Endothelial cell of umbilical vein (primary cell): ENCODE results near the gene RALGPS1. TPM values are rescaled to one million over a fixed set of nuclear protein-coding genes. Genes with fewer than 3 reads are reported as not detected.

ENCODE experiments used
- BruUV-seq: library from RNA; stranded (reverse); fragments of 400-500 nt; replicated peaks from 2 replicates; lab custom pipeline; 2021; lab: Mats Ljungman, UMichigan
- CTCF ChIA-PET: fragments of 300-600, 350-600 bp; sonication (Branson Sonifier 250); formaldehyde crosslinking; loops from one replicate; lab custom pipeline; 2021; ENCODE audit warnings: antibody characterized with exemption, inconsistent platforms; lab: Charles Lee
- POLR2A ChIA-PET: fragments of 300-600, 350-600 bp; sonication (Branson Sonifier 250); formaldehyde crosslinking; loops from one replicate; lab custom pipeline; 2021; ENCODE audit warnings: antibody characterized with exemption, inconsistent platforms; lab: Charles Lee
- DNase-seq: peaks from one replicate; pipeline ENCODE4 v3.0.0-alpha.2; 2011; ENCODE audit warnings: low read depth, low spot score
- FAIRE-seq: peaks from 2 replicates; lab custom pipeline; 2011; peaks lifted over from hg19 to GRCh38; lab: Jason Lieb, UNC
- H2AFZ ChIP-seq: 2 replicates; pipeline ENCODE4 v1.6.0; 2012; ENCODE audit warnings: low read depth, low read length, control low read depth, inconsistent platforms
- H3K27ac ChIP-seq: 2 replicates; pipeline ENCODE4 v1.5.1; 2011; ENCODE audit warnings: low read depth, mild to moderate bottlenecking, control low read depth, low read length, moderate library complexity; ENCODE audit not compliant: insufficient read depth
- H3K27me3 ChIP-seq, 2 experiments: 2 replicates each; pipeline versions ENCODE4 v1.6.0 to v1.6.1; 2011; ENCODE audit warnings: low read length in 2 of 2, mixed read lengths in 1 of 2; ENCODE audit not compliant: control insufficient read depth in 2 of 2, insufficient read depth in 2 of 2
- H3K36me3 ChIP-seq, 2 experiments: 2 replicates in 1 of 2; 3 replicates in 1 of 2; pipeline ENCODE4 v1.5.1; 2011; ENCODE audit warnings: low read length in 2 of 2, mild to moderate bottlenecking in 1 of 2, moderate library complexity in 1 of 2; ENCODE audit not compliant: control insufficient read depth in 2 of 2, insufficient read depth in 2 of 2; ENCODE audit errors: extremely low read depth in 1 of 2
- H3K4me1 ChIP-seq: 3 replicates; pipeline ENCODE4 v1.5.1; 2011; ENCODE audit warnings: mild to moderate bottlenecking, low read length; ENCODE audit not compliant: control insufficient read depth, insufficient read depth; ENCODE audit errors: extremely low read depth
- H3K4me2 ChIP-seq: 2 replicates; pipeline ENCODE4 v1.6.1; 2011; ENCODE audit warnings: low read length, control low read depth, mixed read lengths; ENCODE audit not compliant: insufficient read depth
- H3K4me3 ChIP-seq, 3 experiments: fragments of 200-600 bp in 1 of 3; sonication (generic), shearing (Covaris generic) in 1 of 3; replicated peaks in 1 of 3; 2 replicates each; pipeline ENCODE4 v1.5.1; 2011 to 2016; ENCODE audit warnings: control low read depth in 3 of 3, low read length in 3 of 3, mild to moderate bottlenecking in 2 of 3, inconsistent platforms in 1 of 3, low read depth in 1 of 3, moderate library complexity in 1 of 3; ENCODE audit not compliant: insufficient read depth in 1 of 3
- H3K79me2 ChIP-seq: 2 replicates; pipeline ENCODE4 v1.6.0; 2012; ENCODE audit warnings: low read length, inconsistent platforms; ENCODE audit not compliant: control insufficient read depth, insufficient read depth
- H3K9ac ChIP-seq: replicated peaks from 2 replicates; pipeline ENCODE3; 2011; ENCODE audit warnings: low read length, control low read depth; ENCODE audit not compliant: insufficient read depth; ENCODE audit errors: extremely low read depth
- H3K9me1 ChIP-seq: replicated peaks from 3 replicates; pipeline ENCODE4 v1.6.0; 2011; ENCODE audit warnings: mild to moderate bottlenecking, low read length; ENCODE audit not compliant: control insufficient read depth, insufficient read depth; ENCODE audit errors: extremely low read depth
- H3K9me3 ChIP-seq: replicated peaks from 2 replicates; pipeline ENCODE4 v1.5.1; 2012; ENCODE audit warnings: low read length, inconsistent platforms; ENCODE audit not compliant: control insufficient read depth, insufficient read depth
- H4K20me1 ChIP-seq: replicated peaks from 2 replicates; pipeline ENCODE3; 2011; ENCODE audit warnings: mild to moderate bottlenecking, low read length; ENCODE audit not compliant: control insufficient read depth, insufficient read depth; ENCODE audit errors: extremely low read depth
- CTCF ChIP-seq, 2 donors: IDR thresholded peaks; 1 replicate in 1 of 2; 2 replicates in 1 of 2; pipeline ENCODE4 v1.5.1; 2011; ENCODE audit warnings: low read length in 2 of 2, mild to moderate bottlenecking in 2 of 2, moderate library complexity in 2 of 2, control low read depth in 1 of 2, inconsistent platforms in 1 of 2, low read depth in 1 of 2; ENCODE audit not compliant: insufficient read depth in 1 of 2; ENCODE audit errors: extremely low read depth in 1 of 2
- EZH2 ChIP-seq: IDR thresholded peaks from 2 replicates; pipeline ENCODE4 v1.6.1; 2012; ENCODE audit warnings: borderline replicate concordance, low read depth, mild to moderate bottlenecking, moderate library complexity, low read length, inconsistent platforms; ENCODE audit not compliant: severe bottlenecking
- FOS ChIP-seq: IDR thresholded peaks from 2 replicates; pipeline ENCODE4 v1.6.1; 2011; ENCODE audit warnings: mild to moderate bottlenecking, low read length, moderate library complexity, borderline replicate concordance; ENCODE audit not compliant: insufficient read depth
- GATA2 ChIP-seq: IDR thresholded peaks from 2 replicates; pipeline ENCODE4 v1.7.0; 2011; ENCODE audit warnings: low read depth, mild to moderate bottlenecking, moderate library complexity, mixed read lengths, low read length; ENCODE audit not compliant: insufficient read length, insufficient read depth
- JUN ChIP-seq: IDR thresholded peaks from 2 replicates; pipeline ENCODE4 v1.6.1; 2011; ENCODE audit warnings: borderline replicate concordance, low read depth; ENCODE audit not compliant: insufficient read length, insufficient read depth
- MAX ChIP-seq: IDR thresholded peaks from 2 replicates; pipeline ENCODE4 v1.6.1; 2011; ENCODE audit not compliant: insufficient read depth, insufficient read length
- MYC ChIP-seq: IDR thresholded peaks from one replicate; pipeline ENCODE4 v1.6.1; 2011; ENCODE audit warnings: mild to moderate bottlenecking, low read depth, low read length
- POLR2A ChIP-seq: IDR thresholded peaks from 2 replicates; pipeline ENCODE4 v1.6.1; 2012; ENCODE audit warnings: low read depth, mild to moderate bottlenecking, control low read depth, low read length
- POLR2AphosphoS5 ChIP-seq: IDR thresholded peaks from 2 replicates; pipeline ENCODE4 v1.6.1; 2012; ENCODE audit warnings: low read depth, mild to moderate bottlenecking, control low read depth, low read length, moderate library complexity; ENCODE audit not compliant: insufficient read depth
- dilution Hi-C: fragments of 300-500 bp; cut with MboI; formaldehyde crosslinking; loops from one replicate; pipeline ENCODE4 v1.15.0; 2019; ENCODE audit warnings: low sequenced_read_pairs; ENCODE audit not compliant: extremely low pct_ligation_motif_present
- intact Hi-C: fragments of 100-400 bp; cut with micrococcal nuclease; formaldehyde crosslinking; loops from one replicate; pipeline ENCODE4 v1.10.0; 2022
- polyA plus RNA-seq, 4 experiments: library from polyadenylated mRNA; depleted of rRNA in 3 of 4; stranded (reverse) in 3 of 4; unstranded in 1 of 4; fragments of >200 nt; gene quantifications; 2 replicates each; pipeline versions ENCODE4 v1.2.1 to v1.2.3, GENCODE V29; 2011 to 2012; ENCODE audit warnings: missing spikeins in 1 of 4
- total RNA-seq: library from RNA; stranded (reverse); gene quantifications from 2 replicates; pipeline ENCODE4 v1.2.3, GENCODE V29; 2021

RALGPS1 gene
- total and polyA plus RNA-seq, 2 donors (not counting 3 experiments of a cell fraction or from before 2014, with no cell fraction given), result 3.8 to 5.5 TPM

- H3K9me1 ChIP-seq, result no peaks in the 10 kb centered on the region
- H3K27me3 ChIP-seq, result no peaks in the 10 kb centered on the region
- no peak overlapping the region for H3K4me3 ChIP-seq
- H3K4me2 ChIP-seq, result no peak overlapping the region
- no peak overlapping the region for H3K9ac ChIP-seq
- H3K4me1 ChIP-seq, result no peaks in the 10 kb centered on the region
- no peaks in the 10 kb centered on the region for H3K36me3 ChIP-seq
- H3K27ac ChIP-seq, result no peak overlapping the region
- H2AFZ ChIP-seq, result no peak overlapping the region
- no TSS peak for BruUV-seq
- CTCF ChIA-PET, result no interaction called here
- no peaks in the 10 kb centered on the region for H4K20me1 ChIP-seq
- dilution Hi-C loops, result no loop called here
- H3K79me2 ChIP-seq, result no peaks in the 10 kb centered on the region
- TF ChIP-seq MAX (no peak), GATA2 (no peak), JUN (no peak), MYC (no peak), POLR2AphosphoS5 (no peak), EZH2 (no peak), POLR2A (no peak)
- DNase-seq (peak; percentile 11), FAIRE-seq (no peak)
- POLR2A ChIA-PET, result no interaction called here
- intact Hi-C loops, result no loop called here
- H3K9me3 ChIP-seq, result no peaks in the 10 kb centered on the region
These were observed 319.0 kb downstream of the RALGPS1 start for GRCh38 chr9:127233550-127233949.

GRCh38 chr9:127233989-127234388 lies 319.4 kb downstream of the RALGPS1 start:
- Histone ChIP-seq H3K27me3 (no peaks in the 10 kb centered on the region), H3K9me1 (no peaks in the 10 kb centered on the region), H3K36me3 (no peaks in the 10 kb centered on the region), H4K20me1 (no peaks in the 10 kb centered on the region), H3K79me2 (no peaks in the 10 kb centered on the region), H2AFZ (no peak overlapping the region), H3K4me2 (no peak overlapping the region), H3K9ac (no peak overlapping the region), H3K9me3 (no peaks in the 10 kb centered on the region), H3K27ac (no peak overlapping the region), H3K4me1 (no peaks in the 10 kb centered on the region), H3K4me3 (no peak overlapping the region)
- POLR2A ChIA-PET, result no interaction called here
- no peak for TF ChIP-seq CTCF (IDR thresholded peaks at IDR 0.05; ENCODE audit: extremely low read depth in 1 of 2, insufficient read depth in 1 of 2, low read depth in 1 of 2, low read length in 2 of 2)
- no peak for TF ChIP-seq FOS
- intact Hi-C loops (no loop called here), dilution Hi-C loops (no loop called here)
- DNase-seq, result no peak
- no TSS peak for BruUV-seq
- CTCF ChIA-PET, result no interaction called here
- no peak for FAIRE-seq
